H1 (cell line): ENCODE measurements around the gene WDFY3.

ENCODE experiments used
- CEBPB ChIP-seq: IDR thresholded peaks from 2 replicates; pipeline ENCODE4 v1.6.1; 2012; ENCODE audit warnings: low read depth, low read length
- CTCF ChIP-seq, 3 experiments: IDR thresholded peaks; 1 replicate in 2 of 3; 2 replicates in 1 of 3; pipeline versions ENCODE4 v1.5.1 to v1.6.1; 2011; ENCODE audit warnings: low read length in 3 of 3, mild to moderate bottlenecking in 3 of 3, inconsistent platforms in 2 of 3, low read depth in 1 of 3, moderate library complexity in 1 of 3; ENCODE audit not compliant: insufficient read depth in 1 of 3; ENCODE audit errors: control extremely low read depth in 1 of 3
- EP300 ChIP-seq, 2 experiments: IDR thresholded peaks; 1 replicate in 1 of 2; 2 replicates in 1 of 2; pipeline ENCODE4 v1.6.1; 2011 to 2012; ENCODE audit warnings: low read depth in 2 of 2, low read length in 2 of 2, mild to moderate bottlenecking in 2 of 2, borderline replicate concordance in 1 of 2, inconsistent platforms in 1 of 2, moderate library complexity in 1 of 2
- JUND ChIP-seq: IDR thresholded peaks from 2 replicates; pipeline ENCODE4 v1.6.1; 2011; ENCODE audit warnings: mild to moderate bottlenecking, improper control_type of control experiment, low read length
- MAX ChIP-seq: IDR thresholded peaks from 2 replicates; pipeline ENCODE4 v1.6.1; 2012; ENCODE audit warnings: inconsistent platforms
- POLR2A ChIP-seq, 2 experiments: IDR thresholded peaks; 1 replicate in 1 of 2; 2 replicates in 1 of 2; pipeline ENCODE4 v1.6.1; 2011; ENCODE audit warnings: low read depth in 2 of 2, low read length in 2 of 2, mild to moderate bottlenecking in 2 of 2; ENCODE audit errors: control extremely low read depth in 1 of 2
- SP4 ChIP-seq: IDR thresholded peaks from 2 replicates; pipeline ENCODE4 v1.6.1; 2012; ENCODE audit warnings: low read length, inconsistent platforms
- ZNF274 ChIP-seq: IDR thresholded peaks from 2 replicates; pipeline ENCODE4 v1.7.0; 2012; ENCODE audit warnings: low read length, borderline replicate concordance; ENCODE audit errors: extremely low read depth

- TF ChIP-seq ZNF274 (no peak), CTCF (IDR thresholded peaks at IDR 0.05; ENCODE audit: control extremely low read depth in 1 of 3, insufficient read depth in 1 of 3, low read depth in 1 of 3, low read length in 3 of 3) (no peak), EP300 (IDR thresholded peaks at IDR 0.05; ENCODE audit: borderline replicate concordance in 1 of 2, low read depth in 2 of 2, low read length in 2 of 2) (no peak), MAX (no peak), CEBPB (no peak), SP4 (no peak), POLR2A (IDR thresholded peaks at IDR 0.05; ENCODE audit: control extremely low read depth in 1 of 2, low read depth in 2 of 2, low read length in 2 of 2) (no peak), JUND (no peak)
Measured at GRCh38 chr4:84681486-84682274, 284.8 kb downstream of the WDFY3 start.
